T-helper 22 cell (primary cell): Measurements from ENCODE around the gene ADD3.
"Not testable (repeated sequence)": the region's sequence is repeated elsewhere in the genome, so short reads cannot be mapped to it uniquely, and the experiment has no call there.

Experiments used
- DNase-seq: peaks from one replicate; pipeline ENCODE4 v3.0.0-alpha.2; 2020; ENCODE audit warnings: low read depth

The ADD3 gene

GRCh38 chr10:109975244-109976190, 32.3 kb upstream of the ADD3 start:
- no peak for DNase-seq

- DNase-seq: no peak
These were observed 31.1 kb upstream of the ADD3 start for GRCh38 chr10:109976681-109977080.

DNA sequence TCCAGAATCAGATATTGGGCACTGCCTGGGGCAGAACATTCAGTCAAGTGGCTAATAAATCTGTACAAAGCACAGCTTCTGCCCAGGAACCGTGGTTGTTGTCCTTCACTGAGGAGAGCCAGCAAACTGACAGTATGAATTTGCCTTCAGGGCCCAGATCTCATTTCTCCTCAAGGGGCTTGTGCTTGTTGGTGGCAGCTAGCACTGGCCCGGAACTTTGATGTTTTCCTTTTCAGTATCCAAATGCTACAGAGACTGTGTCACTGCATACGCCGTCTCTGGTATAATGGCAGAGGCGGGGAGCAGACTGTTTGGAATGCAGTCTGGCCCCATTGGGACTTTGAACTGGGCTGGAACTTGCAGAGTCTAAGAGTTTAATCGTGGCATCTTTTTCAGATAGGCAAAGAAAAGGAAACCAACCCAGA, 30.4 kb upstream of the ADD3 start:
- no peak for DNase-seq

- DNase-seq: peak; percentile 11
These were observed 29.3 kb upstream of the ADD3 start for GRCh38 chr10:109978481-109978880.

DNA sequence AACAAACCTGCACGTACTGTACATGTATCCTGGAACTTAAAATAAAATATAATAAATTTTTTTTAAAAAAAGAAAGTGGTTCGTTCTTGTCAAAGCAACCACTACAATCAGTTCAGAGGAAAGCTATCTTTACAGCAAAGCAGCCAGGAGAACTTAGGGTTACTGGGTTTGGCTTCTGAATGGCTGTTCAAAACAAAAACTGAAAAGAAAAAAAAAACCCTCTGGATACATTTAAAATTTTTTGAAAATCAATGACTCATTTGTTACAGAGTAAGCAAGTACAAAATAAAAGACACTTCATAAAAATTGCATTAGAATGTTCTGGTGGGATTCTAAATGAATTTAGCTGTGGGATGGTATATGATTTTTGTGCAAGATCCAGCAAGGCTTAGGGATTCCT, 28.6 kb upstream of the ADD3 start:
- DNase-seq: no peak

- no peak for DNase-seq
These were observed 26.1 kb upstream of the ADD3 start for GRCh38 chr10:109981650-109982049.

DNA sequence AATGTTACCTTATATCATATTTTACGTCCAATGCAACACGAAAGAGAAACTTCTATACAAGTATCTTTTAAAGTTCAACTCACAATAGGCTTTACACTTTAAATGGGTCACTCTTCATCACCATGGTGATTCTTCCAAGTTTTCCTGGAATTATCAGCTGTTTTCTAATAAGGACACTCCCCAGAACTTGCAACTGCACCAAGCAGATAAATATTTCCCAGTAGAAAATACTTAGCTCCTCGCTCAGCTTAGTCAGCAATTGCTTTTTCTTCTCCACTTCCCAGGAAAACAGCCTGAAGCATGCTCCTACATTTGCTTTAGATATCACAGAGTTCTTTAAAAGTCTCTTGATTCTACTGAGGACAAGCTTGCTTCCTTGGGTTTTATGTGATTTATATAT, 25.7 kb upstream of the ADD3 start:
- no peak for DNase-seq

GRCh38 chr10:109982812-109983211, 25.0 kb upstream of the ADD3 start:
- DNase-seq: no peak

- DNase-seq: no peak
These were observed 23.8 kb upstream of the ADD3 start for GRCh38 chr10:109984013-109984412.

DNA sequence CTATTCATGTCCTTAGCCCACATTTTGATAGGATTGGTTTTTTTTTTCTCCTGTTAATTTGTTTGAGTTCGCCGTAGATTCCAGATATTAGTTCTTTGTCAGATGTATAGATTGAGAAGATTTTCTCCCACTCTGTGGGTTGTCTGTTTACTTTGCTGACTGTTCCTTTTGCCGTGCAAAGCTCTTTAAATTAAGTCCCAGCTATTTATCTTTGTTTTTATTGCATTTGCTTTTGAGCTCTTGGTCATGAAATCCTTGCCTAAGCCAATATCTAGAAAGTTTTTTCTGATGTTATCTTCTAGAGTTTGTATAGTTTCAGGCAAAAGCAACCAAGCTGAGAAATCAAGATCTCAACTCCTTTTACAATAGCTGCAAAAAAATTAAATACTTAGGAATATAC, 22.0 kb upstream of the ADD3 start:
- DNase-seq: not testable (repeated sequence)

DNA sequence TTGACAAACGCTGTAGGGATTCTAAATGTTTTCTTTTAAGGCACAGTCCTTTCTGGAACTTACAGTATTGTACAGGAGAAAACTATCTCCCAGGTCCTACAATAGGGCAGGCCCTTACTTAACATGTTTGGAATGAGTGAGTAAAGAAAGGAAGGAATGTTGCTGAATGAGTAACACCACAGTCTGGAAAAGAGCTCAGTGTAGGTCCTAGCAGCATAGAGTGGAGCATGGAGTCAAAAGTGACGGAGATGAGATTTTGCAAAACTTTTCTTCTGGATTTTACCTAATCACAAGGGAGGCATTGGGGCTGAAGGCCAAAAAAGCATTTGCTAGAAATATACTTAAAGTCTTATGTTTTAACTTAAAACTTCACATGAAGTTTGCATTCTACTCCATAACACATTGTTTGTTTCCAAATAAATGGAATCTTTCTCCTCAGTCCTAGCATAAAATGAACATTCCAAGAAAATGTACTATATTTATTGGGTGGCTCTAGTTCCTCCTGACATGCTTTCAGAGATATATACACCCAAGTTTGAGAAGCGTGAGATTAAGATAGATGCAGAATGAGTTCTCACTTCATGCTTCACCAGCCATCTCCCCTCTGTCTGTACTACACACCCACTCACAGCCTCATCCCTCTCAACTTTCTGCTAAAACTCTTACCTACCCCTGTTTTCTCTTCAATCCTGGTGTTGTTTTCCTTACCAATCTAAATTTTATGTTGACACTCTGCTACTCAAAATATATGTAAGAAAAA, 20.2 kb upstream of the ADD3 start:
- DNase-seq: no peak

- DNase-seq: no peak
These were observed 19.6 kb upstream of the ADD3 start for GRCh38 chr10:109988212-109988596.

- DNase-seq: no peak
These were observed 16.4 kb upstream of the ADD3 start for GRCh38 chr10:109991266-109991855.

DNA sequence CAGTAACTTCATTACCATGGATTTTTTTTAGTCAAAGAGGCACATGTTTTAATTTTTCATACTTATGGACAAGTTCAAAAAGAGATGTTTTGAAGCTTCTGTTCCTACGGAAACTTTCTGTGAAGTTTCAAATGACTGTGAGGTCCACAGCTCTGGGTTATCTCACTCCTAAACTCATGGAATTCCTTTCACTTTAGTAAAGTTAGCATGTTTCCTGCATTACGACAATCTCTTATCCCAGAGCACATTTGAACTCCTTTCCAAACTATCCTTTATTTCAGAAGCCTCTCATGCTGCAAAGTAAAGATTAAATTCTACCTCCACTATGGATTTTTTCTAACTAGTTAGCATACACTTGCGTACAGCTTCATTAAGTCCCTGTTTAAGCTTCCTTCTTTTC, 15.3 kb upstream of the ADD3 start:
- DNase-seq: no peak

DNA sequence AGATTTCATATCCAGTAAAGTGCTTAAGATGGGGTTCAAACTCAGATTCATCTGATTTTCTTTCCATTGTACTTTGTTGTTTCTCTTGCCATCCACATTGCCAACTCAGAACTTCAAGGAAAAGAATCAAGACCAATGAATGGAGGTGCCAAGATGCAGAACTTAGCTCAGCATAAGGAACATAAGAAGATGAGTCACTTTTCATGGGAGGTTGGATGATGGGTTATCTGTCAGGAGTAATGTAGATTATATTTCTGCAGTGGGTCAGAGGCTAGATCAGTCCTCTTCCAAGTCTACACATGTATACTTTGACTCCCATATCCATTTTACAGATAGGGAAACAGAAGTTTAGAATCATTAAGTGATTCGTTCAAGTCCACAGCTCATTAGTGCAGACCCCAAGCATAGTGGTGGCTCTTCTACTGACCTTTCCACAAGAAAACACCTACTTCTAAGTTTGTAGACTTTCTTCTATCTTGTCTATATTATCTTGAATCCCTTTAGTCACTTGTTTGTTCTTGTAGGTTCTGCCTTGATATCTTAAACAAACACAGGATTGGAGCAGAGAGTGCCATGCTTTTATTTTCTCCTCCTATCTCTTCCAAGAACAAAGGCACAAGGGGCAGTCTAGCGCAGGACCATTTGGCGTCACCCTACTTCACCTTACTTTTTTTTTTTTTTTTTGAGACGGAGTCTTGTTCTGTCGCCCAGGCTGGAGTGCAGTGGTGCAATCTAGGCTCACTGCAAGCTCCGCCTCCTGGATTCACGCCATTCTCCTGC, 14.0 kb upstream of the ADD3 start:
- no peak for DNase-seq

DNA sequence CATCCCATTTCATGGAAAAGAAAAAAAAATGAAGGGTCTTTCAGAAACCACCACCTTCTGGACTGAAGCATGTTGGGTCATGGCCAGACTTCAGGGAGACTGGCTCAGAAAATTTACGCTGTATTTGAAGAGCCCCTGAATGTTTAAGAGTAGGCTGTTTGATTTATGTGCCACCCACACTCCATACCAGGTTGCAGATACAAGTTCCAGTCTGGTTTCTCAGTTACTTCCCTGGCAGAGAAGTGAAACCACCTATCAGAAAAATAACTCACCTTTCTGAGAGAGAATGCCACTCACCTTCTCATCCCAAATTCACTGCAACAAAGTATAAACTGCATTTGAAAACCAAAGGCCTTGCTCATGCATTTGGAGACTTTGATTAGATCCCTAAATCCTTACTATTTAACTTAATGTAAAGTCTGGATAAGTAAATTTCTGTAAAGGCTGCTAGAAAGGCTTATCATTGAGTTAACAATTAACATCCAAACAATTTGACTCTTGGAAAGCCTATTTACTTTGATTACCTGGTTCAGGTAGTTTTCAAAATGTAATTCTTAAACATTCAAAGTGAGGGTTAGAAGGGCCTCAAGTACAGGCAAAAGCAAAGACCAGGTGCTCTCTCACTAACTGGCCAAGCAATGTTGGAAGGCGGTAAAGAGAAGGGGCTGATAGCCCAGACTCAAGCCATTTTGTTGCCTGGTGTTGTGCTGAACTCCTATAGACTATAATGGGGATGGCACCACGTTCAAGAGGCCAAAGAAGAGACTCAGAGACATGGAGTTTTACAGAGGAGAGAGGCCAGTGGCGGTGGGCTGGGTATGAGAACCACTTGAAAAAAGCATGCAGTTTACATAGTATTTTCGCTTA, 12.8 kb upstream of the ADD3 start:
- no peak for DNase-seq

DNA sequence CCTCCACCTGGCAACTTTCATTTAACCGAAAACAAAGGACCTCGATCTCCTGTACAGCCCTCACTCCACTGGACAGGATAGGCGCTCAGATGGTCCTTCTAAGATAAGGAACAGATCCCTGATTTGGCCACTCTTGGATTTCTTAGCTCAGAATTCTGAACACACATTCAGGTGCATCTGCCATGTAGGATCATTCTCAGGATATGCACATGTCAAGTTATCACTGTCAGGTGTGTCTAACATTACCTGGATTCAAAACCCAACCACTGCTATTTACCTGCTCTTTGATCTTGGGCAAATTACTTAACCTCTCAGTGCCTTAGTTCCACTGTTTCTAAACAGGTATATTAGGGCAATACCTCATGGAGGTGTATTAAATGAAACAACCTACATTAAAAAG, 12.2 kb upstream of the ADD3 start:
- no peak for DNase-seq

GRCh38 chr10:109996225-109996624, 11.6 kb upstream of the ADD3 start:
- DNase-seq: no peak

DNA sequence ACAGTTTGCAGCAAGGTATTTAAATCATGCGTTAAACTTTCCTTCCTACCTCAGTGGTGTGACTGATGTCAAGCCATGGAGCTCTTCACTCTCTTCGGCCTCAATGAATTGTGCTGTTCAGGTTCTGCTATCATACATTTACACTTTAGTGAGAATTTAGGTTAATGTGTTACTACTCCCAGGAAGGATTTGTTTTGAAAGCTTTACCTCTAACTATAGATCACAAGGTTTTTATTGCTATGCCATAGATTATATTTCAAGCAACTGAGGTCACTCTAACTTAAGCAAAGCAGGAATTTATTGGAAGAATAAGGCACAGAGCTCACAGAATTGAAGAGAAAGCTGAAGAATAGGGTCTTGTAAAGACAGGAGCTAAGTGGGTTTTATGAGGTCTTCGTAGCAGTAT, 11.0 kb upstream of the ADD3 start:
- no peak for DNase-seq

DNA sequence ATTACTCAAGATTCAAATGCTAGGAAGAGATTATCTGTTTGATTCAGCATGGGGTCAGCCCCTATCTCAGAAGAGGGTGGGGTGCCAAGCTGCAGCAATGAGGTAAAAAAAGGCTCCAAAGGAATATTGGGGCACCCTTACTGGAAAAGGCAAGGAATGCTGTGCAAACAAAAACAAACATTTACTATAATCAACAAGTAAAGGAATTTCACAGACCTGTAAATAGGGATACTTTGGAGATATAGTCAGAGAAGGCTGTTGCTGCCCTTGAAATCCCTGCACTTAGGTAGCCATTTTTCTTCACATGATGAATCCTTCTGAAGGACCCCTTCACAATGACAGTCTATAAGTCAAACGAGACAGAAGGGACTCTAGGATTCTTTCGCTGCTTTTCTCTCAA, 10.6 kb upstream of the ADD3 start:
- DNase-seq: no peak

- no peak for DNase-seq
These were observed 9.3 kb upstream of the ADD3 start for GRCh38 chr10:109998513-109998912.
